GM19025 (cell line): ENCODE data around the gene FAHD2A.
"Not testable (repeated sequence)": the region's sequence is repeated elsewhere in the genome, so short reads cannot be mapped to it uniquely, and the experiment has no call there.

Experiments
- ATAC-seq: cut with Tn5 transposase; IDR thresholded peaks from one replicate; pipeline ENCODE4 v1.9.1; 2021; ENCODE audit warnings: mild to moderate bottlenecking, low read depth, moderate library complexity; ENCODE audit not compliant: unreplicated experiment

The FAHD2A gene

DNA sequence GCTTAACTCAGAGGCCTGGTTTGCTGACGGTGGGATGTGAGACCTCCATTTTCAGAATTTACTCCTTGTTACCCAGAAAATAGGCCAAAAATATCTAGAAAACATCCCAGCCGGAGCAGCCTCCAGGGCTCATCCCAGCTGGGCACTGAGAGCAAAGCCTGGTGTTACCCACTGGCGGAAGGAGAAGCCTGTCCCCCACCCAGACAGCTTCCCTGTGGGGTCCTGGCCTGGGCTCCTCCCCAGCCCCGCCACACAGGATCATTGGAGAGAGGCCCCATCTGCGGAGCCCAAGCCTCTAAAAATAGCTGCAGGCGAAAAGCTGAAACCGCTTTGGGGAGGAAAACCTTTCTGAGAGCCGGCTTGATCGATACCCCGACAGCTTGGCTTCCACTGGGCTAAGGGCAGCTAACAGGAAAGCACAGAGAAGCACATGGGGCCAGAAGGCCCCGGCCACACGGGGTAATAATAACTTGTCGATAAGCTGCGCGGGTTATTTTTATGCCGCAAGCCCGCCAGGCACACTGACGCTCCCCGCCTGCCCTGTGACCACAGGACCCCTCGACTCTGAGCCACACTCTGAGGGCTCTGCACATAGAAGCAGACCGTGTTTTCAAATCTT lies 26.9 kb upstream of the FAHD2A start:
- no peak for ATAC-seq

DNA sequence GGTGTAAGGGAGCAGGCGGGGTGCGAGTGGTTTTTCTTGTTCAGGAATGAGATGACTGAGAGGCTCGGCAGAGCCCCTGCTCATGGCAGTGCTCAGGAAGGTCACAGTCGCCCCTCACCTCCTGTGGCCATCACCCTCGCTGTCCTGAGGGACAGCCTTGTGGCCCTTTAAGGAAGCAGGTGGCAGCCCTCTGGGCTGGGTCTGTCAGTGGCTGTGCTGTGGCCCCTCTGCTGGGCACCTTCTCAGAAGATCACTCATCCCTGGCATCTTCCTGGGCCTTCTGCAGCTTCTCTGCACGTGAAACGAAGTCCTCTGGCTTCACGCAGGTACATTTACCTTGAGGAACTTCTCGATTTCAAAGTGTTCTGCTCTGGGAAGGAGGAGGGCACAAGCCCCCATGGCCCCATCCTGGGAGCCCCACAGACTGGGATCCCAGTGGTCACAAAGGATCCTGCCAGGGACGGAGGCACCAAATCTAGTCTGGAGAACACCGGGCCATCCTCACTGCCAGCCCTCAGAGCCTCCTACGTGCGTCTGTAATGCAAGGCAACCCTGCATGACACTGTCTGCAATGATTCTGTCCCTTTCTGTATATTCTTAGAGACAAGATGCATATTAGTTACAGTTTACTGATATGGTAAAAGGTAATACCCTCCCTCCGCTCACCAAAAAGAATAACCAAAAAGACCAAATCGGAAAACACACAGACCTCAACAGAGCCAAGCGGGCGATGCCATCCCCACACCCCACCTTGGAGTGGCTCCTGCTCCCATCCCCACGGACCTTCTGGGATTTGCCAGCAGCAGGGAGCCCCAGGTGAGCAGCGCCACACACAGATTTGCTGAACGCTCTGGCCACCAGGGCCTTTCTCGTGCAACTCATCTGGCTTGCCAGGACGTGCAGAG lies 25.9 kb upstream of the FAHD2A start:
- no peak for ATAC-seq

DNA sequence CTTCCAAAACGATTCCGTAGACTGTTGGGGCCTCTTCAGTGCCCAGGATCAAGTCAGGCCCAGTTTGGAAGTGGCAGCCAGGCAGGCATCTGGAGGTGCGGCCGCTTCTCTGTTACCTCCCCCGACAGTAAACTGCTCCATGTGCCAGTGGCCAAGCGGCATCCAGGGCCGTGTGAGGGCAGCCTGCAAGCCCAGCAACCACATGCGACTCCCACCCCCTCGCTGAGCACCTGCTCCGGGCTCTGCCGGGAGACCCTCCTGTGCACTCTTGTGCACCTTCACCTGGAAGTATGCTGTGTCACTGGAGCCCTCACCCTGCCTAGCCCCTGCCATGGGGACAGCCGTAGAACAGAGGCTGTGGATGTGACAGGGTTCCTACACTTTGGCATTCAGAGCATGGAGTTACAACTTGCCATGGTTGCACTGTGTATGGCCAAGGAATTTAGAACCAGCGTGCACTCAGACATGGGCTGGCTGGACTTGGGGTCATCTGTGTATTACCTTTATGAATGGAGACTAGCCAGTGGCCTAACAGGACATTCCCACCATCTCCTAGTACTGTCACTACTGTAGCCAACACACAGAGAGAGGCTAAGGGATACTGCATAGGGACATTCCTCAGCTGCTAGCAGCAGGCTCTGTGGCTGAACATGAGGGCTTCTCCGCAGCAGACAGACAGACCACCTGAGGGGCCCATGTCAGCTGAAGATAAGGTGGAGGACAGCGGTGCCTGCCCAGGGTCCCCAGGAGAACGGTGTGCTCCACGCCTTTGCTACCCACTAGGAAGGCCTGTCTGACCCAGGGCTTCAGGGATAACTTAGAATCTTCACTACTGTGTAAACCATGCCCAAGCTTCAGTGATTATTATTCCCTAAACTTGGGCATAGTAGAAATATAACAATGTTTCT lies 25.0 kb upstream of the FAHD2A start:
- no peak for ATAC-seq

DNA sequence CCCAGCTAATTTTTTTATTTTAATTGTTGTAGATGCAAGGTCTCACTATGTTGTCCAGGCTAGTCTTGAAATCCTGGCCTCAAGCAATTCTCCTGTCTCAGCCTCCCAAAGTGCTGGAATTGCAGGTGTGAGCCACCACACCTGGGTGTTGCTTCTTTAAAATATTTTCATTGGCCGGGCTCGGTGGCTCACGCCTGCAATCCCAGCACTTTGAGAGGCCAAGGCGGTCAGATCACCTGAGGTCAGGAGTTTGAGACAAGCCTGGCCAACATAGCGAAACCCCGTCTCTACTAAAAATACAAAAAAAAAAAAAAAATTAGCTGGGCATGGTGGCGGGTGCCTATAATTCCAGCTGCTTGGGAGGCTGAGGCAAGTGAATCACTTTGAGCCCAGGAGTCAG lies 24.2 kb upstream of the FAHD2A start:
- ATAC-seq, result not testable (repeated sequence)

DNA sequence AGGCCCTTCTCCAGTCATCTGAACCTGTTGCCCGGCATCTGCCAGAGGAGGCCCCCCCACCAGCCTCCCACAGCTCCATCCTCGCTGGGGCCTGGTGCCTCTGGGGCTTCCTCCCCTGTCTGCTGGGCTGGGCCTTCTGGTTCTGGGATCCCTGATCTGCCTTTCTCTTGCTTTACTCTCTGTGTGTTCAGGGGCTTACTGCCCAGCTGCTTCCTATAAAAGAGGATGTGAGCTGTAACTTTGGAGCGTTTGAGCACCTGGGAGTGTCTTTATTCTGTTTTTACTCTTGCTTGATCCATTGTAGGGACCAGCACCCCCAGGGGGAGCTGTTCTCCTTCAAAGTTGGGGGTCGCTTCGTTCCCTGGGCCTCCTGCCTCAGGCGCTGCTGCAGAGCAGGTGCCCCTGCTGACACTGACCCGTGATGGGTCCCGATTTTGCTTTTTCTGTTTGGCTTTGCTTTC lies 23.1 kb upstream of the FAHD2A start:
- ATAC-seq, result no peak

DNA sequence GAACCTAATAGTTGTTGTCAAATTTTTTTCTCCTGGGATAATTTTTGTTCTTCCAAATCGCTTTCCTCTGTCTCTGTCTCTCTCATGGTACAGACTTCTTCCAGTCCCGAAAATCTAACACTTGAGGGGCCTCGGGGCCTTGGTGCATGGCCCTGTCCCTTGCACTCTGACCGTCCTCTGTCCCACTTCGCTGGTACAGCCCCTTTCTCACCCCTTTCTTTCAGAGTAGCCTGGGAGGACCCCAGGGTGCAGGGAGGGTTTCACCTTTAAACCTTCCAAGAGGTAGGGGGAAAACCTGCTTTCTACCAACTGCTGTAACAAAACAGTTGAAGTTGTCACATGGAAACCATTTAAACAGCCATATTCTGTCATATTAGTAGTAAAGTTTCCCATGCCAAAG lies 22.2 kb upstream of the FAHD2A start:
- ATAC-seq, result no peak

DNA sequence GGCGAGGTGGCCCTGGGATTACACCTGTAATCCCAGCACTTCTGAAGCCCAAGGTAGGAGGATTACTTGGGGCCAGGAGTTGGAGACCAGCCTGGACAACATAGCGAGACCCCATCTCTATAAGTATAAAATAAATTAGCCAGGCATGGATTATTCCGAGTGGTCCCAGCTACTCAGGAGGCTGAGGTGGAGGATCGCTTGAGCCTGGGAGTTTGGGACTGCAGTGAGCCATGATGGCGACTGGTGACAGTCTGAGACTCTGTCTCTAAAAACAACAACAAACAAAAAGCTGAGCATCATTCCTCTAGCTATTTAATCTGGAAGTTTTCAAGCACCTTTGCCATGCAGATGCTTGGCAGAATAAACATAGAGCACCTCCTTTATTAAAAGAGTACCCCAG lies 21.8 kb upstream of the FAHD2A start:
- ATAC-seq, result no peak

DNA sequence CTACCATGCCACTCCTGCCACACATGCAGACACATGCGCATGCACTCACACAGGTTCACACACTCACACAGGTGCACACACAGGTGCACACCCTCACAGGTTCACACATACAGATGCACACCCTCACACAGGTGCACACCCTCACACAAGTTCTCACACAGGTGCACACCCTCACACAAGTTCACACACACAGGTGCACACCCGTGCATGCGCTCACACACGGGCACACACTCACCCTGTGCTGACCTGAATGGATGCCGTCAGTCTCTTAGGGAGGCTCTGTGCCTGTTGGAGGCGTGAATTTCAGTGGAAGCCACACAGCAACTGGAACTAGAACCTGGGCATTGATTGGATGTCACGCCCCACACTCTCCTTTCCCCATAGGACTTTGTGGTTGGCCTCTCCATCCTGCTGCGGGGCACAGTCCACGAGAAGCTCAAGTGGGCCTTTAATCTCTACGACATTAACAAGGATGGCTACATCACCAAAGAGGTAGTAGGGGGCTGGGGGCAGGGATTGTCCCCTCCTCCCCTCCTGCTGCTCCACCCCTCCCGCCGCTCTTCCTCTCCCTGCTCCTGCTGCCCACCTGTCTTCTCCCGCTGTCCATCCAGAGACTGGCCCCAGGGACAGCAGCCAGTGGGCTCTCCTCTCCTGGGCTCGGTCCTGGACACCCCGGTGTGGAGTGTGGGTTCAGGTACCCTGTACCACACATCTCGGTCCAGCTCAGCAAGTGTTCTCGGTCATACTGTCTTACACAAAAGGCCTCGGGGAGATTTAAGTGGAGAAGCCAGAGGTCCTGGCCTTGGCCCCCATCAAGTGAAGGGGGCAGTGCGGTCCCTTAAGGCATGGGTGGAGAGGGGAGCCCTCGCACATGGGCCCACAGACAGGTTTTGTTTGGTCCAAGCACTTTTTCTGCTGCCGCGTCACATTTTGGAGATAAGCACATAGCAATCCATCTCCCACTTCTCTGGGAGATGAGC lies 21.0 kb upstream of the FAHD2A start:
- no peak for ATAC-seq

DNA sequence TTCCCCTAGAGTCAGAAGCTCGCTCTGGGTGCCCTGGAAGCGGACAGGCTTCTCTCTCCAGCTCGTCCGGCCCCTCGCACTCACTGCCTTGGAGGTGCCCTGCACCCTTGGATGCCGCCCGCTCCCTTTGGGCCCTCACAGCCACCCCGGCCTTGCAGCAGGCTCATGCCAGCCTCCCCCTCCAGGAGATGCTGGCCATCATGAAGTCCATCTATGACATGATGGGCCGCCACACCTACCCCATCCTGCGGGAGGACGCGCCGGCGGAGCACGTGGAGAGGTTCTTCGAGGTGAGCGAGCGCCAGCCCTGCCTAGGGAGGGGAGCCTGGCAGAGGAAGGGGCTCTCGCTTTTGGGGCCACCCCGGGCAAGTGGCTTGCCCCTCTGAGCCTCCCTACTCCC lies 20.3 kb upstream of the FAHD2A start:
- no peak for ATAC-seq

DNA sequence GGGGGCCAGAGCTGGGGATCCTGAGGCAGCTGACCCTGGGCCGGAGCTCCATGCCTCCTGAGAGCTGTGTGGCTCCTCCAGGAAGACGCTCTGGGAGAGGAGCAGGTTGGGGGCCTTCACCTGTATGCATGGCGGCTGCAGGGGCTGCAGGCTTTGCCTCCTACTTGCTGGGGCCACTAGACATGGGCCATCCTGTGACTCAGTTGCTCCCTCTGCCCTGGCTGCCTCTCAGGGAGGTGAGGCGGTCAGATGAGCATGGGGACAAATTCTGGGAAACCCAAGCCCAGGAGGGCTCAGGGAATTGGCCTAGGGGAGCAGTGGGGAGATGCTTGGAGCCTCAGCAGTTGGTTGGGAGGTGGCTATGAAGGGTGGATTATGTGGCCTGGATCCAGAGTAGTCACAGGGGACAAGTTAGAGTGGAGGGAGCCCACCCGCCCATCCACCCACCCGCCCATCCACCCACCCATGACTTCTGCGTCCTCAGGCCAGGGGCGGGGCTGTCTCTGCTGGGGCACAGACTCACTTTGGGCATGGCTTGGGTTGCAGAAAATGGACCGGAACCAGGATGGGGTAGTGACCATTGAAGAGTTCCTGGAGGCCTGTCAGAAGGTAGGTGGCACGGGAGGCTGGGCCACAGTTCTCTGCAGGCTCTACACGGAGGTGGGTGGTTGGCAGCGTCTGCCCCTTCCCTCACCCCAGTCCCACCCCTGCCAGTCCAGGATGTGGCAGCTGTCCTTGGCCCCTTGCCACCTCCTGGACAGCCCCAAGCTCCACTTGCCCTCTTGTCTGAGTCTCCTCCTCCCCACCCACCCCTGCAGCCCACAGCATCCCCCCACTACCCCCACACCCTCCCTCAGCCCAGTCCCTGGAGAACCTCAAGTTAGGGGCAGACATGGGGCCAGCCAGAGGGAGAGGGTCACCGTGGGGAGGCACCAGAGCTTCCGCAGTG lies 19.5 kb upstream of the FAHD2A start:
- ATAC-seq, result no peak

DNA sequence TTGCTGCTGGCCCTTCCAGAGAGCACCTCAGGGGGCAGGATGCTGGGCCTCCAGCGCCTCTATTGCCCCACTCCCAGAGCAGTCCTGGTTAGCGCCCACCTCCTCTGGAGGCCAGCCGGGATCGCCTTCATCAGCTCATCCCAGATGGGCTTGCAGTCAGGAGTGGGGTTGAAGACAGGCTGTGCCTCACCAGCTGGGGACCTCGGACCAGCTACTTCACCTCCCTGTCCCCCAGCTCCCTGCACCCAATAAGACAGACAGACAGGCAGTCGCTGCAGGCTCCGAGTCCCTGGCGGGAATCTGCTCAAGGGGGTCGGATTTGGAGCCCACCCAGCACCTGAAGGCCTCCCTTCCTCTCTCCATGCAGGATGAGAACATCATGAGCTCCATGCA lies 18.9 kb upstream of the FAHD2A start:
- no peak for ATAC-seq

DNA sequence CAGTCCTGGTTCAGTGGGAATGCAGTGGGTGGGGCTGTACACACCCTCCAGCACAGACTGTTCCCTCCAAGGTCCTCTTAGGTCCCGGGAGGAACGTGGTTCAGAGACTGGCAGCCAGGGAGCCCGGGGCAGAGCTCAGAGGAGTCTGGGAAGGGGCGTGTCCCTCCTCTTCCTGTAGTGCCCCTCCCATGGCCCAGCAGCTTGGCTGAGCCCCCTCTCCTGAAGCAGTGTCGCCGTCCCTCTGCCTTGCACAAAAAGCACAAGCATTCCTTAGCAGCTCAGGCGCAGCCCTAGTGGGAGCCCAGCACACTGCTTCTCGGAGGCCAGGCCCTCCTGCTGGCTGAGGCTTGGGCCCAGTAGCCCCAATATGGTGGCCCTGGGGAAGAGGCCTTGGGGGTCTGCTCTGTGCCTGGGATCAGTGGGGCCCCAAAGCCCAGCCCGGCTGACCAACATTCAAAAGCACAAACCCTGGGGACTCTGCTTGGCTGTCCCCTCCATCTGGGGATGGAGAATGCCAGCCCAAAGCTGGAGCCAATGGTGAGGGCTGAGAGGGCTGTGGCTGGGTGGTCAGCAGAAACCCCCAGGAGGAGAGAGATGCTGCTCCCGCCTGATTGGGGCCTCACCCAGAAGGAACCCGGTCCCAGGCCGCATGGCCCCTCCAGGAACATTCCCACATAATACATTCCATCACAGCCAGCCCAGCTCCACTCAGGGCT lies 17.5 kb upstream of the FAHD2A start:
- no peak for ATAC-seq

DNA sequence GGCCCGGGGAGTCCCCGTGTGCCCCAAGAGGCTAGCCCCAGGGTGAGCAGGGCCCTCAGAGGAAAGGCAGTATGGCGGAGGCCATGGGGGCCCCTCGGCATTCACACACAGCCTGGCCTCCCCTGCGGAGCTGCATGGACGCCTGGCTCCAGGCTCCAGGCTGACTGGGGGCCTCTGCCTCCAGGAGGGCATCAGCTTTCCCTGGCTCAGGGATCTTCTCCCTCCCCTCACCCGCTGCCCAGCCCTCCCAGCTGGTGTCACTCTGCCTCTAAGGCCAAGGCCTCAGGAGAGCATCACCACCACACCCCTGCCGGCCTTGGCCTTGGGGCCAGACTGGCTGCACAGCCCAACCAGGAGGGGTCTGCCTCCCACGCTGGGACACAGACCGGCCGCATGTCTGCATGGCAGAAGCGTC lies 16.9 kb upstream of the FAHD2A start:
- ATAC-seq, result no peak

DNA sequence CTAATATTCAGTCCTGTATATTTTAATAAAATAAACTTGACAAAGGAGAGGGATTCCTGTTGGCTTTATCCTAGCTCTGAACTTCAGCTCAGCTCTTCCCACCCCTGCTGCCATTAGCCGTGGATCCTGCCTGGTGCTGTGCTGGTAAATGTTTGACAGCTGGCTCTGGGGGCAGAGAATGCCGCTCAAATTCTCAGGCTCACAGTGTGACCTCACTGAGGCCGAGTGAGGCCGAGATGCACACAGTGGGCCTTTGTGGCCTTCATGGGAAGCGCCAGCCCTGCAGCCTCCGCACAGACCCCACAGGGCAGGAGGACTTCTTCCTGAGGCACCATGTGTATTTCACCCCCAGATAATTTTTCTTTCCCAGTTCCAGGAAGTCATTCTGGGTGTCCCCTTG lies 16.5 kb upstream of the FAHD2A start:
- ATAC-seq, result no peak

DNA sequence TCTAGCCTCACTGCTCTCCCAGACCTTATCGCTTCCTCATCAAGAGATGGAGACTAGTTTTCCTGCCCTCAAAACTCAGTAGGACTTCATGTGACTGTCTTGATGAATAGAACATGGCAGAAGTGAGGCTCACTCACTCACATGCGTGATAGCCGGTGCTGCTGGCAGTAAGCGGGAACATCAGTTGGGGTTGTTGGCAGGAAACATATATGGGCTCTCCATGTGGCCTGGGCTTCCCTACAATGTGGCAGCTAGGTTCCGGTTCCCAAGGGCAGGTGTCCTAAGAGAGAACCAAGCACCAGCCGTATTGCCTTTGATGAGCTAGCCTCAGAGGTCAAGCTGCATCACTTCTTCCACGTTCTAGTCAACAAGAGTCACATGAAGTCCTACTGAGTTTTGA lies 15.2 kb upstream of the FAHD2A start:
- ATAC-seq, result no peak

DNA sequence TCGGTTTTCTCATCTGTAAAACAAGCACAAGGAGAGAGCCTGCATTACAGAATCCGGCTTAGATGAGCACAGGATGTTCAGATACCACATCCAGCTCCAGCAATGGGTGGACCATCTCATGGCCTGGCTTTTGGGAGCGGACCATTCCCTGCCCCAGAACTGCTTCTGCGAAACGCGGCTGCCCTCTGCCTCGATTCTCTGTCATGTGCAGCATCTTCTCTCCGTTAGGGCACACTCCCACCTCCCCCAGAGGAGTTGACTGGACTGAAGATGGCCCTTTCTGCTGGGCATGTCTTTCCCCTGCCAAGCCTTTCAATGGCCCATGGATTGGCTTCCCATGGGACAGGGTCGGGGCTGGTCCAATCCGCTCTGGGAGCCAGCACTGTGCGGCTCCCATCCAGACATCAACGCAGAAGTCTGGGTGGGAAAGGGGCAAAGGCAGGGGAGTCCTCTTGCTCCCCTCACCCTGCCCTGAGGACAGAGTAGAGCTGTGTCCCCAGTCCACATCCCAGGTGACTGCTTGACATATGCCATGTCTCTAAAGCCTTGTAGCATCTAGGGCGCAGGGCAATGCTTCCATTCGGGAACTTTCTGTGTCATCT lies 14.3 kb upstream of the FAHD2A start:
- ATAC-seq, result no peak

DNA sequence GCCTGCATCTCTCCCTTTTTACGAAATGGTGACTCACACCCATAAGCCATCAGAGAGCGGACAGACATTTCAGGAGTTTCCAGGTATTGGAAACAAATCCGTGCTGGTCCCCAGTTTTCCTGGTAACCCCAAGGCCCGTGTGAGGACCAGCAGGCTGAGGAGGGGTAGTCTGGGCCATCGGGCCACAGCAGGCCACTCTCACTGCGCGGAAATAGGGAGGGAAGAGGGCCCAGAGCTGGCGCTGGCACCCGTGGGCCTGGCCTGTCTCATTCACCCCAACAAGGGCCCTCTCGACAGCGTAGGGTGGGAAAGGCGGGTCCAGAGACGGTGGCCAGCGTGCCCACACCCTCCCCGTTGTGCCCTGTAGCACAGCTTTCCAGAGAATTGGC lies 13.7 kb upstream of the FAHD2A start:
- no peak for ATAC-seq
